Stimulated activated CD4-positive, alpha-beta T cell treated with anti-CD3 and anti-CD28 coated beads, Interleukin-15, amount 100 ng/mL, for 24 hours (primary cell): ENCODE measurements around the gene GSS.

Source experiments
- DNase-seq: peaks from one replicate; pipeline ENCODE4 v3.0.0-alpha.2; 2020

Gene GSS

GRCh38 chr20:34976286-34976685 is 20.7 kb upstream of the GSS start:
- DNase-seq, result no peak

DNA sequence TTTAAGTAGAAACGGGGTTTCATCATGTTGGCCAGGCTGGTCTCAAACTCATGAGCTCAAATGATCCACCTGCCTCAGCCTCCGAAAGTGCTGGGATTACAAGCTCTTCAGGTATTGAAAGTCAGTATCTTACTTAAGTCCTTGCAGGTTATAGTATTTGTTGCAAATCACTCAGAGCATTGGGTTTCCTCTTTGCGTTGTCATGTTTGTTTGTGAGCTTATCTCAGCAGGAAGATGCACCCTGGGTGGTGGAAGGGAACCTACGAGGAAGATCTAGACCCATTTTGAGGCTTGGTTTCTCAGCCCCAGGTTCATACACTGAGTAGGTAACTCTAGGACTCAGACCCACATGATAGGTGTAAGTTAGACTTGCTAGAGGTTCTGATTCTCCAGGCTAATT is 18.6 kb upstream of the GSS start:
- DNase-seq, result no peak

GRCh38 chr20:34971561-34972235 is 16.1 kb upstream of the GSS start:
- DNase-seq, result no peak

DNA sequence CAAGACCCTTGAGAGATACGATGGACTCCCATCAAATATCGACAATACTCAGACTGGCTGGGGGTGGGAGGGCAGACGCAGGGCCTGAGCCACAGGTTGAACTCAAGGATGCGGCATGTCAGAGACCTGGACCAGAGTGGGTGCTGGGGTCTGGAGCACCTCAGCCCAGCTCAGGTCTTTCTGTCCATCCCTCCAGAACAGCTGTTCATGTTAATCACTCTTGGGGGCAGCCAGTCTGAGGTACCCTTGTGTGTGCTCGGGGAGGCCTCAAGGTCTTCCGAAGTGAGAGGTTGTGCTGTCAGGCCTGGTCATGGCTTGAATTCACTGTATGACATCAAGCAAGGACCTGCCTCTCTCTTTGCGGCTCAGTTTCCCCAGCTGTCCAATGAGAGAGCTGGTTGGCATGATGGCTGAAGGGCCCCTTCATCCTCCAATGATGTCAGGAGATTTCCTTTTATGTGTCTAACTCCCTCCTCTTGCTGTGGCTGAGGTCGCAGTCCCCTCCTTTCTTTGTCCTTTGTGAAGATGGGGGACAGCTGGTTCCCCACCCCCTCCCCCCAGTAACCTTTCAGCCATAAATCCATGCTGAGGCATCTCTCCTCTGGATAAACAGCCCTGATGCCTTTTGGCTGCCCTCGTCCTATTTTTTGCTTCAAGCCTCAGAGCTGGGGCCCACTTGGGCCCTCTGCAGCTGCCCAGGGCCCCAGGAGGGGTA is 15.4 kb upstream of the GSS start:
- no peak for DNase-seq

- DNase-seq, result no peak
Measured at GRCh38 chr20:34970193-34970840, 14.7 kb upstream of the GSS start.

- no peak for DNase-seq
Measured at GRCh38 chr20:34968042-34968775, 12.6 kb upstream of the GSS start.

DNA sequence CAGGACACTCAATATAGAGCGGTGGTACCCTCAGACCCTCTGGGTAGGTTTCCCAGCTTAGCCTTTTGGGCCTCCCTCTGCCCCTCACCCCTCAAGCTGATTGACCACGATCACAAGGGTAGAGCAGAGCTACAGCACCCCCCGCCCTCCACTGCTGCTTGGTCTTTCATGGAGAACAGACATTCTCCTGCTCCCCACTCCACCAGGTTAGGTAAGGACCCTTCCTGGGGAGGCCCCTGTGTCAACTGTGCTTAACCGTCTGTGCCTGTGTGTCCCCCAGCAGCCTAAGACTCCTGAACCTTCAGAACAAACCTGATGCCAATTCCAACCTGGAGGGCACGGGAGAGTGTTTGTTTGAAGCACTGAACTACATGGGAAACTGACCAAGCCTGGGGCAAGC is 11.8 kb upstream of the GSS start:
- DNase-seq, result no peak

GRCh38 chr20:34965051-34965450 is 9.4 kb upstream of the GSS start:
- DNase-seq, result no peak

DNA sequence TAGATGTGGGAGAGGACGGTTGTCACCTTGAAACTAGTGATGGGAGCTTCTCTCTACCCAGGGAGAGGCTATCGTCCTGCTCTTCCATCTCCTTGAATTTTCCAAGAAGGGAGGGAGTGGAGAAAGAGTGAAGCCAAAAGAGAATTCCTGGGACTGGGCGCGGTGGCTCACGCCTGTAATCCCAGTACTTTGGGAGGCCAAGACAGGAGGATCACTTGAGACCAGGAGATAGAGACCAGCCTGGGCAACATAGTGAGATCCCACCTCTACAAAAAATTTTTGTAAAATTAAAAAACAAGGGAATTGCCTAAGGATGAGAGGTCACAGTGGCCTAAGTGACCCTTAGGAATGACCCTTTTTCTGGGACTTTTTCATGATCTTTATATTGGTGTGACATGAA is 8.9 kb upstream of the GSS start:
- no peak for DNase-seq

DNA sequence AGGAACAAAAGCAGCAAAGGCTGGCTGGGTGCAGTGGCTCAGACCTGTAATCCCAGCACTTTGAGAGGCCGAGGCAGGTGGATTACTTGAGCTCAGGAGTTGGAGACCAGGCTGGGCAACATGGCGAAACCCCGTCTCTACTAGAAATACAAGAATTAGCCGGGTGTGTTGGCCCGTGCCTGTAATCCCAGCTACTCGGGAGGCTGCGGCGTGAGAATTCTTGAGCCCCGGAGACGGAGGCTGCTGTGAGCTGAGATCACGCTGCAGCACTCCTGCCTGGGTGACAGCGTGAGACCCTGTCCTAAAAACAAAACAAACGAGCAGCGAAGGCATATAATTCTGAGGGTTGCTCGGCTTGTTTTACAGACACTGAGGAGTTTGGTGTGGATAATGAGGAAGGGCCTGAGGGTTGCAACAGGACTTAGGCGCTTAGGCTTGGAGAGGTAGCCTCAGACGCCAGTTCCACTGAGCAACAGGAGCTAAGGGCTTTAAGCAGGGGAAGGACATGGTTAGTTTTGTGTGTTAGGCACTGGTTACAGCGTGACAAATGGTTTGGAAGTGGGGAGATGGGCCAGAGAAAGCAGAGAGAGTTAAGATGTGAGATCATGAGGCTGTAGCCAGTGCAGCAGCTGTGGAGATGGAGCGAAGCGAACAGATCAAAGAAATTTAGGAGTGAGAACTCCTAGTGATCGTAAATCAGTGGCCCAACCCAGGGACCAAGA is 1.3 kb upstream of the GSS start:
- DNase-seq, result no peak

GRCh38 chr20:34956041-34956458 is 444 bp upstream of the GSS start:
- no peak for DNase-seq

GRCh38 chr20:34954904-34955230 is 739 bp downstream of the GSS start:
- DNase-seq, result no peak

DNA sequence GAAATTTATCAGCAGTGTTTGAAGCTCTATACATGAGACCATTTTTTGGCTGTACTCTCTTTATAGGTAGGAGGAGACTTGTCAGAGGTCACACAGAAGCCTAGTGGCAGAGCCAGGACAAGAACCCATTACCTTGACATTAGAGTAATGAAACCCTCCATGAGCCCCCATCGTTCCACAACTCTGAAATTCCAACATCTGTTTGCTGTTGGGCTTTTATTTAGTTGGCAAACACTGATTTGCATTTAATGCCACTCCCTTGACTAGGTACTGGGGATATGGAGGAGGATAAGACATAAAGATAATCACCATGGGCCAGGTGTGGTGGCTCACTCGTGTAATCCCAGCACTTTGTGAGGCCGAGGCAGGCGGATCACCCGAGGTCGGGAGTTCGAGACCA is 1.6 kb downstream of the GSS start:
- DNase-seq, result no peak

DNA sequence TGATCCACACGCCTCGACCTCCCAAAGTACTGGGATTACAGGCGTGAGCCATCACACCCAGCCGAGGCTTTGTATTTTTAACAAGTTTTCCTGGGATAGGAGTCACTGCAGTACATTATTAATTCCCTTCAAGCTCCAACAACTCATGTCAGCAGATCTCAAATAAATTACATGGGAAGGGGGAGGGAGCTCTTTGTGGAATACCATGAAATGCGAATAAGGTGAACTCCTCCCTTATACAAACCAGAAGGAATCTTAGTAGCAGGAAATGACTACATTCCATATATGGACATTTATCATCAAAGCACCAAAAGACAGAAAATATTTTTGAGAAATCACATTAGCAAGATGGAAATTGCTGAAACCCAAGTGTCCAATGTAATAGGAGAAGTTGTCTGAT is 2.9 kb downstream of the GSS start:
- no peak for DNase-seq

DNA sequence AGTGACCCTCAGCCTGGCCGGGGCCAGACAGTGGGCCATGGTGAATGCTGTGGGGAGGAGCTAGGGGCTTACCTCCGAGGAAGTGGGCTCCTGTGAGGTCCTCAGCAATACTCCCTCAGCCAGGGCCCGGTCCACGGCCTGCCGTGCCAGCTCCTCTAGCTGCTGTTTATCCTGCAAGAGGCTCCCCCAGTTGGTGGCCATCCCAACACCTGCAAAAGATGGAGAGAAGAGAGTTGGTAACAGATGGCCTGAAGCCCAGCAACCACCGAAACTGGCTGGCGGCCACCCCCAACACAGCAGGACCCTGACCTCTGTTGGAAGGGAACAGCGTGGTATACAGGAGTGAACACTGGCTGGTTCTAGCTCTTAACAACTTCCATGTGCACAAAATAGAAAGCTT is 4.0 kb downstream of the GSS start:
- no peak for DNase-seq

DNA sequence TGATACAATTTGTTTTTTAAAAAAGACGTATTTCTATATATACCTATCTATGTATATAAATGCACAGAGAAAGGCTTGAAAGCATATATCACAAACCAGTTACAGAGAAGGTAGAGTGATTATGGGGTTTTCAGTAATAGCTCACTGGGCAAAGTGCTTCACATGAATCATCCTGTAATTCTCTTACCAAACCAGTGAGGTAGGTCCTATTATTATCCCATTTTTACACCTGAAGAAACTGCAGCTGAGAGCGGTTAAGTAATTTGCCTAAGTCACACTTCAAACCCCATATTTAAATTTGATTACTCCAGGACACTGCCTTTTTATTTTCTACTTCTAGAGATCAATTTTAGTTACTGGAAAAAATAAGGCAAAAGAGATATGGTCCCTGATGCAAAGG is 4.4 kb downstream of the GSS start:
- DNase-seq, result no peak

DNA sequence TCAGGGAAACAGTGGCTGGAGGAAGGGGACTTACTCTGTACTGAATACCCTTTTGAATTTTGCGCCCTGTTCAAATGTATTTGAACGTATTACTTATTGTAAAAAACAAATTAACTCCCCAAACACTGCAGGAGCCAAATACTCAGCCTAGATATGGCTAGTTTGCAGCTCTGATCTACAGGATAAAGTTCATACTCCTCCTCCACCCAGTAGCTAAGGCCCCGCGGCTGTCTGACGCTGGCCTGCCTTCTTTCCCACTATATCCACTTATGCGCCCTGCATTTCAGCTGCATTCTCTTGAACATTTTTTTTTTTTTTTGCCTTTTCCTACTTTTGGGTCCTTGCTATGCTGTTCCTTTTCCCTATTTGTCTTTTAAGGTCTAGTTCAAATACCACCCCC is 6.5 kb downstream of the GSS start:
- no peak for DNase-seq

DNA sequence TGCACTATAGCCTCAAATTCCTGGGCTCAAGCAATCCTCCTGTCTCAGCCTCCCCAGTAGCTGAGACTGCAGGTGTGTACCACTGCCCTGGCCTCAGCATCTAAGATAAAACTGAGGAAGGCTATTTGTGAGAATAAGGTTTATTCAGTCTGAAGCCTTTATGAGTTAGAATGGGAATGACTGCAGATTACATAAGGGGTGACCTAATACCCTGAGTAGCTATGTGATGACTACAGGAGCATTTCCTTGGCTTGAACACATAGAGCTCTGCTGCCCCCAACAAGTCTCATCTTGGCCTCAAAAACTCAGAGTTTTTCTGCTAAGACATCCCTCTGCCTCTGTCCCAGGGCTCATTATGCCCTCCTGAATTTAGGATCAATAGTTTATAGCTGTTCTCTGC is 7.6 kb downstream of the GSS start:
- no peak for DNase-seq

DNA sequence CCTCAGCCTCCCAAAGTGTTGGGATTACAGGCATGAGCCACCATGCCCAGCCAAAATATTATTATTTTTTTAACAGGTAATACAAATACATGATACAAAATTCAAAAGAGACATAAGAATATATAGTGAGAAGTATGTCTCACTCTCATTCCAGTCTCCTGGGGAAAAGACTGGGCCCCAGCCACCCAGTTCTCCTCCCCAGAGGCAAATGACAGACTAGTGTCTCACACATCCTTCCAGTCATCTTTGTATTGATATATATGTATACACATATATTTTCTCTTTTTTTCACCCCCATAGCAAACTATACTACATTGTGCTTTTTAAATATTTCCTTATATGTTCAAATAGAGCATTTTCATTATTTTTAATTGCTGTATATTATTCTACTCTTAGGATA is 8.3 kb downstream of the GSS start:
- DNase-seq, result no peak

DNA sequence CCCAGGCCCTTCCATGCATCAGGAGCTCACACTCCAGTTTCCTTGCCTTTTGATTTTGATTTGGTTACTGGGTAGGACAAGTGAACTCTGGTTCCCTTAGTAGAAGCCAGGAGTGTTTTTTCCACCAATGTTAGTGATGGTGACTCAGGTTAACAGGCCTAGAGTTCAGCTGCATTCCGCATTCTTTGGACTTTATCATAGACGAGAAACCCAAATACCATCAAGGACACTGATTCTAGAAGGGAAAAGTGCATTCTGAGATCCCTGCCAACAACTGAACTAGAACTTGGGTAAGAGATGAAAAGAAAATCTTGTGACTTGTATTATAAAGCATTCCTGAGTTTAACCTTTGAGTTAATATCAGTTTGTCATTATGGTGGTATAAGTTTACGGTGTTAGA is 8.9 kb downstream of the GSS start:
- DNase-seq, result no peak

GRCh38 chr20:34945315-34946077 is 10.1 kb downstream of the GSS start:
- DNase-seq, result no peak

DNA sequence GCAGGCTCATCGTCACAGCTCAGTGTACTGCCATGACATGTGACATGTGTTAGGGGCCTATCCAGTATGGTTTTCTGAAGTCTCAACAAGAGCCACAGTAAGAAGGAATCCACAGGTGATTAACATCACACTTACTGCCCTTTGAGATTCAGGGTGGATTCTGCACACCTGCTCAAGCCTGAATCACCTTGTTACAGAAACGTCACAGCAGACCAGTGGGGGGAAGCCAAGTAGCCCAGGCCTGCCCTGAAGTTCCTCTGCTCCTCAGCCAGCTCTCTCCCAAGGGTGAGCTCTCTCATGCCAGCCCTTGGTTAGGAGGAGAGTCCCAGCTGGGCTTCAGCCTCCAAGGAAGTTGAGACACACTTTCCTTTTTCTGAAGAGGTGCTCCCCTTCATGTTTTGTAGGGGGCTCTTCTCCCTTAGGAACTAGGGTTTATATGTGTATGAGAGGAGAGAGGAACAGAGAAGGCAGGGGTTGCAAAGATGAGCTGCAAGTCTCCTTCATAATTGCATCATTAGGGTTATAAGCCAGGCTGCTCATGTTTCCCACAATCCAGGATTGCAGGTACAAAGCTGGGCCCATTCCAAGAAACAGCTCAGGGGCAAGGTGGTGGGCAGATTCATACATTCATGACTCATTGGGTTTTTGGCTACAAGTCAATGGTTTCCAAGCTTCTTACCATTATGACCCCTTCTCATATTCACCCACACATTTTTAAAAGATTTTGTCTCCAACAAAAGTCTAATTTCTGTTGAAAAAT is 11.6 kb downstream of the GSS start:
- no peak for DNase-seq
